Measurements from ENCODE around the gene MYO1D. TPM values are rescaled to one million over a fixed set of nuclear protein-coding genes. Genes with fewer than 3 reads are reported as not detected.
A peak's percentile ranks its signal among the peaks of the same experiment; 100 is the strongest.

MYO1D gene
- total and polyA plus RNA-seq, 9 donors = 20.9 to 62.2 (median 53.8) TPM

DNA sequence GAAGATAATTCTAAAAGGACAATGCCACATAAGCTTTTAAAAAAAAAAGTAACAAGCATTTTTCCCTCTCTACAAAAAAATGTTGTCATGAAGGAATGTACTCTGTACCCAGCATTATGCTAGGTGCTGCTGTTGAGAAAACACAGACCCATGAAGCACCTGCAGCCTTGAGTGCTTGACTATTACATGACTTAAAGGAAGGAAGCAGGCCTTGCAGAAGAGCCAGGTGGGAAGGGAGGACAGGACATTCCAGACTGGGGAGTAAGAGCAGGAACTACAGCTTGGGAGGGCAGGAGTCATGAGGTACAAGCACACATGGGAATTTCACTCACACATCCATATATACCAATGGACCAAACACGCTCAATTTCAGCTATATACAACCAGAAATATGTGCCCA is 3.8 kb downstream of the MYO1D start:
- Histone ChIP-seq H3K27me3 (no peaks in the 10 kb centered on the region), H3K27ac (no peak overlapping the region), H3K4me1 (ENCODE audit: insufficient read depth) (peaks cover 14% of the 10 kb centered on the region), H3K9me3 (no peaks in the 10 kb centered on the region), H3K4me3 (no peak overlapping the region), H3K36me3 (no peaks in the 10 kb centered on the region)
- no peak for DNase-seq
- TF ChIP-seq EP300 (IDR thresholded peaks at IDR 0.05) = no peak
- TF ChIP-seq POLR2A (IDR thresholded peaks at IDR 0.05) = no peak
- TF ChIP-seq CTCF (IDR thresholded peaks at IDR 0.05) = no peak
- intact Hi-C loops (cut with DNase I) = loop anchor here in 1 of 4 donors (10.0 kb wide), 2 partner anchors 48 to 122 kb away; partner anchors contain the start of gene SPACA3
- 81 to 87% (median 85%) methylated on average over 1 of the region's 1 CpG for WGBS, 3 donors

GRCh38 chr17:32871746-32872145 is 5.2 kb downstream of the MYO1D start:
- no peaks in the 10 kb centered on the region for H3K36me3 ChIP-seq
- H3K4me1 ChIP-seq (ENCODE audit: insufficient read depth) = peaks cover 14% of the 10 kb centered on the region
- no peak for DNase-seq
- intact Hi-C loops (cut with DNase I) = loop anchor here in 1 of 4 donors (10.0 kb wide), 2 partner anchors 47 to 123 kb away; partner anchors contain the start of gene SPACA3
- no peaks in the 10 kb centered on the region for H3K9me3 ChIP-seq
- no peak overlapping the region for H3K4me3 ChIP-seq
- 47 to 54% (median 51%) methylated on average over 5 of the region's 5 CpGs for whole genome bisulfite sequencing, 3 donors
- H3K27me3 ChIP-seq = no peaks in the 10 kb centered on the region
- no peak overlapping the region for H3K27ac ChIP-seq
- TF ChIP-seq EP300 (IDR thresholded peaks at IDR 0.05) (no peak), POLR2A (IDR thresholded peaks at IDR 0.05) (no peak), CTCF (IDR thresholded peaks at IDR 0.05) (no peak)

- TF ChIP-seq CTCF (IDR thresholded peaks at IDR 0.05) = no peak
- TF ChIP-seq EP300 (IDR thresholded peaks at IDR 0.05) = no peak
- no peak for TF ChIP-seq POLR2A (IDR thresholded peaks at IDR 0.05)
- intact Hi-C loops (cut with DNase I) = loop anchor here in 1 of 4 donors (10.0 kb wide), 2 partner anchors 46 to 124 kb away; partner anchors contain the start of gene SPACA3
- WGBS, 3 donors = 88 to 89% (median 88%) methylated on average over 1 of the region's 1 CpG
- no peaks in the 10 kb centered on the region for H3K27me3 ChIP-seq
- no peak overlapping the region for H3K4me3 ChIP-seq
- H3K27ac ChIP-seq = no peak overlapping the region
- no peaks in the 10 kb centered on the region for H3K36me3 ChIP-seq
- no peak for DNase-seq
- peaks cover 14% of the 10 kb centered on the region for H3K4me1 ChIP-seq (ENCODE audit: insufficient read depth)
- H3K9me3 ChIP-seq = no peaks in the 10 kb centered on the region
Observed at GRCh38 chr17:32870969-32871368, 6.0 kb downstream of the MYO1D start.

GRCh38 chr17:32870027-32870670 is 6.8 kb downstream of the MYO1D start:
- TF ChIP-seq EP300 (IDR thresholded peaks at IDR 0.05) = no peak
- no peak for TF ChIP-seq POLR2A (IDR thresholded peaks at IDR 0.05)
- TF ChIP-seq CTCF (IDR thresholded peaks at IDR 0.05) = no peak
- no peaks in the 10 kb centered on the region for H3K36me3 ChIP-seq
- 0 to 7% (median 4%) methylated on average over 3 of the region's 3 CpGs for WGBS, 3 donors
- peaks cover 15% of the 10 kb centered on the region for H3K4me1 ChIP-seq (ENCODE audit: insufficient read depth)
- H3K27ac ChIP-seq = peak overlapping the region in 1 of 2 donors; percentile 21
- H3K4me3 ChIP-seq = no peak overlapping the region
- DNase-seq = peak in 2 of 5 donors; percentile 24 to 45
- no peaks in the 10 kb centered on the region for H3K27me3 ChIP-seq
- H3K9me3 ChIP-seq = no peaks in the 10 kb centered on the region
- intact Hi-C loops (cut with DNase I) = loop anchor here in 1 of 4 donors (10.0 kb wide), 2 partner anchors 45 to 125 kb away; partner anchors contain the start of gene SPACA3
